Colonic mucosa (tissue), 4 donors: Measurements from ENCODE around the gene USH1C. TPM values are rescaled to one million over a fixed set of nuclear protein-coding genes. Genes with fewer than 3 reads are reported as not detected.

Experiments used
- DNase-seq: peaks from one replicate; pipeline ENCODE4 v3.0.0-alpha.2; 2020
- H3K27ac ChIP-seq: fragments of 200-600 bp; one replicate; pipeline ENCODE4 v1.8.0; 2021
- H3K27me3 ChIP-seq: fragments of 200-600 bp; one replicate; pipeline ENCODE4 v1.8.0; 2021
- H3K36me3 ChIP-seq: fragments of 200-600 bp; one replicate; pipeline ENCODE4 v1.8.0; 2021
- H3K4me1 ChIP-seq: fragments of 200-600 bp; one replicate; pipeline ENCODE4 v1.8.0; 2021; ENCODE audit warnings: mild to moderate bottlenecking
- H3K4me3 ChIP-seq: fragments of 200-600 bp; one replicate; pipeline ENCODE4 v1.8.0; 2021
- H3K9ac ChIP-seq, 2 donors: one replicate each; pipeline ENCODE4 v1.7.0; 2013; ENCODE audit warnings: control low read depth in 2 of 2, low read depth in 2 of 2, low read length in 2 of 2
- H3K9me3 ChIP-seq: fragments of 200-600 bp; one replicate; pipeline ENCODE4 v1.8.0; 2021
- CTCF ChIP-seq: fragments of 200-600 bp; IDR thresholded peaks from one replicate; pipeline ENCODE4 v1.8.0; 2022; ENCODE audit warnings: antibody characterized with exemption, mild to moderate bottlenecking
- intact Hi-C: fragments of 100-400 bp; cut with DNase I; formaldehyde crosslinking; loops from one replicate; pipeline ENCODE4 v1.14.1; 2022
- total RNA-seq, 2 donors: library from RNA; stranded (reverse); fragmentation: NEBNext Ultra II Directional in 1 of 2; extraction: Animal tissue kit (Norgen Biotek cat#: 25700) in 1 of 2; gene quantifications; one replicate each; pipeline ENCODE4 v1.2.1, GENCODE V29; 2021
- donor health status: healthy.
- donor health status: DM: no; HTN: no; CAD: no.
- donor health status: DM: no; HTN: no; CAD: no.

The USH1C gene
- total RNA-seq, 2 donors from 2014 or later = 143 to 161 TPM

DNA sequence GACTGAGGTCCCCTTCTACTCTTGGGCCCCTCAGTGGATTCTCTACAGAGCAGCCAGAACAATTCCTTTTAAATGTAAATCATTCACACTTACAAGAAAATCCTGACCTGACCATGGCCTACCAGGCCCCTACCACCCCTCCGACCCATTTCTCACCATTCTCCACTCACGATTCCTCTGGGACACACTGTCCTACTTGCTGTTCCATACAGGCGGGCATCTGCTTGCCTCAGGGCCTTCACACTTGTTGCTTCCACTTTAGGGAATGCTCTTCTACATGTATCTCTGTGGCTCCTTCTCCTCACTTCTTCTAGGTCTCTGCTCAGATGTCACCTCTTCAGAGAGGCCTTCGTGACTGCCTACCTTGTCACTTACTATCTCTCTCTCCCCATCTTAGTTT lies 3.4 kb downstream of the USH1C start:
- intact Hi-C loops = no loop called here
- H3K9me3 ChIP-seq = no peaks in the 10 kb centered on the region
- no peak for DNase-seq
- H3K27ac ChIP-seq = peak overlapping the region; percentile 86
- H3K36me3 ChIP-seq = no peaks in the 10 kb centered on the region
- H3K9ac ChIP-seq = no peak overlapping the region
- no peak for TF ChIP-seq CTCF
- H3K4me1 ChIP-seq = no peaks in the 10 kb centered on the region
- H3K4me3 ChIP-seq = no peak overlapping the region
- H3K27me3 ChIP-seq = peaks cover 4% of the 10 kb centered on the region

DNA sequence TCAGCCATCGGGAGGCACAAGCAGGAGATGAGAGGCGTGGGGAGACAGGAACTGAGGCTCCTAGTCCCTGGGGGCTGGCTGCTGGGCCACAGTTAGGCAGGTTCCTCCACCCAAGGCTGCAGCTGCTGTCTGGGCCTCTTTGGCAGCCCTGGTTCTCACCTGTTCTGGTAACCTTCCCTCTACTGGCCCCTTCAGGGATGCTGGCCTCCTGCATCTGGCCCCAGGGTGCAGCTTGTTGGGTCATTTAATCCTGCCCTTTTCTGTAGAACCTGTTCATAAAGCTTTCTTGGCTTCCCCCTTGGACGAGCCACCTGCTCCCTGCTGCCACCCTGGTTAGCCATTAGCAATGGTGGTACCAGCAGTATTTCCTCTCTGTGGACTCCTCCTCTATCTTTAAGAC lies 5.5 kb downstream of the USH1C start:
- no peaks in the 10 kb centered on the region for H3K9me3 ChIP-seq
- no peaks in the 10 kb centered on the region for H3K4me1 ChIP-seq
- H3K9ac ChIP-seq = no peak overlapping the region
- no peaks in the 10 kb centered on the region for H3K27me3 ChIP-seq
- intact Hi-C loops = no loop called here
- H3K4me3 ChIP-seq = no peak overlapping the region
- no peak for TF ChIP-seq CTCF
- no peak overlapping the region for H3K27ac ChIP-seq
- no peak for DNase-seq
- no peaks in the 10 kb centered on the region for H3K36me3 ChIP-seq

DNA sequence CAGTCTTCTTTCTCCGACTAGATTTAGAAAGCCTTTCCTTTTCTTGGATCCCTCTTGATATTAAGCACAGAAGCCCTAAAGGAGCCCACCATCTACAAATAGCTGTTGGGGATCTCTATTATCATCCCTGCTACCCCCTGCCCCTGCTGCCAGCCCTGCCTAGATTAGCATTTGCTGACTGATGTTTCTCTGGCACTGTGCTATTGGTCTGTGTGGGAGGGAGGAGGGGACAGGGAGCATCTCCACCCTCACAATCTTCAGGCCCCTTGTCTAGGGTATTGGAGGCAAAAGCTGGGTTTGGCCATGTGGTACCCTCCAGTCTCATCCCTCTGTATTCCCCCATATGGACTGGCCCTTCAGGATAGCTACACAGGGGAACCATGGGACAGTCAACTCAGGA lies 6.2 kb downstream of the USH1C start:
- Histone ChIP-seq H3K36me3 (no peaks in the 10 kb centered on the region), H3K9ac (no peak overlapping the region), H3K4me3 (no peak overlapping the region), H3K27me3 (no peaks in the 10 kb centered on the region), H3K27ac (no peak overlapping the region), H3K4me1 (no peaks in the 10 kb centered on the region), H3K9me3 (no peaks in the 10 kb centered on the region)
- intact Hi-C loops = no loop called here
- no peak for DNase-seq
- TF ChIP-seq CTCF = no peak

GRCh38 chr11:17537261-17537660 lies 7.0 kb downstream of the USH1C start:
- Histone ChIP-seq H3K4me3 (no peak overlapping the region), H3K27ac (no peak overlapping the region), H3K9ac (no peak overlapping the region), H3K27me3 (no peaks in the 10 kb centered on the region), H3K9me3 (no peaks in the 10 kb centered on the region), H3K4me1 (no peaks in the 10 kb centered on the region), H3K36me3 (no peaks in the 10 kb centered on the region)
- intact Hi-C loops = no loop called here
- no peak for TF ChIP-seq CTCF
- no peak for DNase-seq

DNA sequence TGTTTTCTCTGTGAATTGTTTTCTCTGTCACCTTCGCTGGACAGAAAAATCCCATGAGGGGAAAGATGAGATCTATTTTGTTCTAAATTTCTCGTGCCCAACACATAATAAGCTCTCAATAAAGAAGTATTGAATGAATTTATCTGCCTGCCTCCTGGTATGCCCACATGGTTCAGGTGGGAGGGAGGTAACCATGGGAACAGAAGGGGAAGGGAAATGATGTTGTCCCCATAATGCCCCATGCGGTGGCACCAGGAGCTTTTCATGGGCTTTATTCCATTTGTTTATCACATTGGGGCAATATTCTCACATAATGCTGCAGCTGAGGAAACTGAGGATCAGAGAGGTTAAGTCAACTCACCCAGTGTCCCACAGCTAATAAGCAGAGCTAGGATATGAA lies 8.7 kb downstream of the USH1C start:
- Histone ChIP-seq H3K4me3 (no peak overlapping the region), H3K27ac (no peak overlapping the region), H3K27me3 (no peaks in the 10 kb centered on the region), H3K9me3 (no peaks in the 10 kb centered on the region), H3K9ac (no peak overlapping the region), H3K4me1 (no peaks in the 10 kb centered on the region), H3K36me3 (no peaks in the 10 kb centered on the region)
- DNase-seq = no peak
- TF ChIP-seq CTCF = no peak
- intact Hi-C loops = no loop called here
